NCI-H2227 treated with DMSO at 0.1 percent for 48 hours (cell line): Measurements from ENCODE around the gene GOSR2.
"Not testable (repeated sequence)": the region's sequence is repeated elsewhere in the genome, so short reads cannot be mapped to it uniquely, and the experiment has no call there.

Experiments
- DNase-seq: peaks from one replicate; lab custom pipeline; 2025; lab: John Stamatoyannopoulos, UW

GOSR2 gene

DNA sequence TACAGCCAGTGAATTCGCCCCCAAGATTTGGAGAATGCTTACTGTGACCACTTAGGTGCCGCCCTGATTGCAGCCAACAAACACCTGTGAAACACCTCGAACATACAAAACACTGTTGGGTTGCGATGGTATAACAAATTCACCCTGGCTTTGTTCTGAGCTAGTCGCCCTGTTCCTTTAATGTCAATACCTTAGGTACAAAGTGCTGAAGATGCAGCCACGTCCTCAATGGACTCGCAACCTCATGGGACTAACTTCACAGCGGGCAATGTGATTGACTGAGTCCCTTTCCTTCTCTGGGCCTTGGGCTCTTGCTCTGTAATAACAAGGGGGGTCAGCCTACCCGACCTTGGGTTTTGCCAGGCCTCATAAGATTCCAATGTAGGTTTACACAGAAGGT is 28.9 kb upstream of the GOSR2 start:
- DNase-seq: no peak

DNA sequence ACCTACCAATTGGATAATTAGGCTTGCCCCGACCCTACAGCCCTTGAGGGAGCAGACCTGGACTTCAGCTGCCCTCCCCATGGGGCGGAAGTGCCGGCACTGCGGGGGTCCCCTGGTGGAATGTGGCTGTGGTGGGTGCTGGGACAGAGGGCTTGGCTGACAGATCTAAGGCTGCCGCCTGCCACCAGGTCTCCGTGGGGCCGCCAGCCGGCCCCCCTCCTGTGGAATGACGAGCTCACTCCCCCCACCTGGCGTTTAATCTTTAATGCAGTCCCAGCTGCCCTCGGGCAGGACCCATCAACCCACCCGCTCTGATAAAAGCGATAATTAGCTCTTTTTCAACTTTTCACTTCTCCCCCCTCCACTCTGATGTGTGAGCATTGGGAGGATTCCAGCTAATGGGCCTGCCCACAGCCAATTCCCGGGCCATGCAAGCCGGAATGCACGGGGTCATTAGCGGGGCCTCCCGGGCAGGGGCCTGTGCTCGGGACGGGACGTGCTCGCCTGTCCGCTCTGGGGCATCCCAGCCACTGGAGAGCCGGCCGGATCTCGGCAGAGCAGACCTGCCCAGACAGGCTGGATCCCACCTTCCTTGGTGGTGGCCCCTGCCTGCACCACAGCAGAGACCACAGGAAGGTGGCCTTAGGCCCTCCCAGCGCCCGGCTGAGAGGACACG is 28.3 kb upstream of the GOSR2 start:
- no peak for DNase-seq

DNA sequence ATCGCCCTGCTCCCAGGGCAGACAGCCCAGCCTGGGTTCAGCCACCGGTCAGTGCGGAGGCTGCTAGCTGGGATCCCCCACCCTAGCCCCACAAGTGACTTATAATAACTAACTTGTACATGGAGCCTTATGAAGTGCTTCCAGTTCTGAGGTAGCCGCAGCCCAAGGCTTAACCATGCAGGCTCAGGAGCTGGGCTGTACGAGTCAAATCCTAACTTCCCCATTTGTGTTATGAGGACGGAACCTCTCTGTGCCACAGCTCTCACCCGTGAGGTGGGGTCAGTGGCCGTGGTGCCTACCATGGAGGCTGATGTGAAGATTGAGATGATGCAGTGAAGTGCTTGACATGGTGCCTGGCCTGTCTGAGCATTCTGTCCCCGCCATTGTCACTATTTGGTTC is 27.8 kb upstream of the GOSR2 start:
- DNase-seq: no peak

DNA sequence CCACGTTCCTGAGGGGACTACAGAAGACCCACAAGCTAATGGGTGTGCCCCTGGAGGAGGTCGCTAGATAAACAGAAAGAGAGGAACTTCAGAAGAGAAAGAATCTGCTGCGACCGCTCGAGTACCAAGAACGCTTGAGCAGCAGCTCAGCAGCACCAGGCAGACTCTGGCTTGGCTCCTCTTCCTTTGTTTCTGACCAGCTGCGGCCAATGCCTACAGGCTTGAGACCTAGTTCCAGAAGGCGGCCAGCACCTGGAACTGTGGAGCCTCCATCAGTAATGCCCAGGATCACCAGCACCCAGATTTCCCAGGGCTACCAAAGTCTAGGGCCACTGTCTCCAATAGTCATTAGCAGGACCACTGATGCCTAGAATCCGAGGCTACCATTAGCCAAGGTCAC is 26.0 kb upstream of the GOSR2 start:
- no peak for DNase-seq

DNA sequence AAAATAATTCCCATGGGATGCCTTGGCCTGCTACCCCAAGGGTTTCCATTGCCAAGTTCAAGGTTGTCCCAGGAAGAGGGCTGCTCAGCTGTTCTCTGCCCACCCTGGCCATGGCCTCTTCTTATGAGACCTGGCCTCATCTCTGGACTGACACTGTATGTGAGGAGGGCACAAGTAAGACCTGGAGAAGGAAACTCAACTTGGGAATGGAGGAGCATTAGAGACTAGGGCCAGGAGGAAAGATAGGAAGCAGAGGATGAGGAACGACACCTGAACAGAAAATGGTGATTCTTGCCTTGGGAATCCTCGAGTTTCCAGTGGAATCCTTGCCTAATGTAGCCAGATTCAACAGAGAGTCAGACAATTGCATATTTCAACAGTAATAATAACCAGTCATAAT is 24.6 kb upstream of the GOSR2 start:
- no peak for DNase-seq

DNA sequence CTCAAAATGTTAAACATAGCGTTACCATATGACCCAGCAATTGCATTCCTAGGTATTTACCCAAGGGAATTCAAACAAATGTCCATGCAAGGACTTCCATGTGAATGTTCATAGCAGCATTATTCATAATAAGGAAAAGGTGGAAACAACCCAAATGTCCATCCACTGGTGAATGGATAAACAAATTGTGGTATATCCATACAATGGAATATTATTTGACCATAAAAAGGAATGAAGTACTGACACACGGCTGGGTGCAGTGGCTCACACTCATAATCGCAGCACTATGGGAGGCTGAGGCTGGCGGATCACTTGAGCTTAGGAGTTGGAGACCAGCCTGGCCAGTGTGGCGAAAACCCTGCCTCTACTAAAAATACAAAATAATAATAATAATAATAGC is 24.1 kb upstream of the GOSR2 start:
- DNase-seq: no peak

DNA sequence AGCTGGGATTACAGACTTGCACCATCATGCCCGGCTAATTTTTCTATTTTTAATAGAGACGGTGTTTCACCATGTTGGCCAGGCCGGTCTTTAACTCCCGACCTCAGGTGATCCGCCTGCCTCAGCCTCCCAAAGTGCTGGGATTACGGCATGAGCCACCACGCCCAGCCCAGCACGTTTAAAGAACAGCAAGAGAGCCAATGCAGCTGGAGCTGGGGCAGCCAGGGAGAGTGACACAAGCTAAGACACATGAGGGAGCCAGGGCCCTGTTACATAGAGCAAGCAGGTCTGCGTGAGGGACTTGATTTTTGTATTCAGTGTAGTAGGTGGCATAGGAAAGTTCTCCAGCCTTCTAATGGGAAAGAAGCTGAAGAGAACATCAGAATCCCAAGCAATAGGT is 21.7 kb upstream of the GOSR2 start:
- no peak for DNase-seq

DNA sequence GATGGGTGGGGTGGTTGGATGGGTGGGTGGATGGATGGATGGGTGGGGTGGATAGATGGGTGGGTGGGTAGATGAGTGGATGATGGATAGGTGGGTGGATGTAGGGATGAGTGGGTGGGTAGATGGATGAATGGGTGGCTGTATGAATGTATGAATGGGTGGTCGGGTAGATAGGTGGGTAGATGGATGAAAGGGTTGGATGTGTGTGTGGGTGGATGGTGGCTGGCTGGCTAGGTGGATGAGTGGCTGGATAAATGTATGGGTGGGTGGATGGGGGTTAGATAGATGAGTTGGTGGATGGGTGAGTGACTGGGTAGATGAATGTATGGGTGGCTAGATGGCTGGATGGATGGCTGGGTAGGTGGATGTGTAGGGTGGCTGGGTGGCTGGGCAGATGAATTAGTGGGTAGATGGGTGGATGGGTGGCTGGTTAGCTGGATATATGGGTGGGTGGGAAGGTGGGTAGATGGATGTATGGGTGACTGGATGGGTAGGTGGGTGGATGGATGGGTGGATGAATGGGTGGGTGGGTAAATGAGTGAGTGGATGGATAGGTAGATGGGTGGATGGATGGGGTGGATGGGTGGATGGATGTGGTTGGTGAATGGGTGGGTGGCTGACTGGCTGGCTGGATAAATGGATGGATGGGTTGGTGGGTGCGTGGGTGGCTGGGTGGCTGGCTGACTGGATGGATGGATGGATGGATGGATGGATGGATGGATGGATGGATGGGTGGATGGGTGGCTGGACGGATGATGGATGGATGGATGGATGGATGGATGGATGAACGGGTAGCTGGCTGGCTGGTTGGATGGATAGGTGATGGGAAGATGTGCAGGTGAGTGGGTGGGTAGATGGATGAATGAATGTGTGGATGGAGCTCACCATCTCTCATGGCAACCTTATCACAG is 18.9 kb upstream of the GOSR2 start:
- DNase-seq: no peak

DNA sequence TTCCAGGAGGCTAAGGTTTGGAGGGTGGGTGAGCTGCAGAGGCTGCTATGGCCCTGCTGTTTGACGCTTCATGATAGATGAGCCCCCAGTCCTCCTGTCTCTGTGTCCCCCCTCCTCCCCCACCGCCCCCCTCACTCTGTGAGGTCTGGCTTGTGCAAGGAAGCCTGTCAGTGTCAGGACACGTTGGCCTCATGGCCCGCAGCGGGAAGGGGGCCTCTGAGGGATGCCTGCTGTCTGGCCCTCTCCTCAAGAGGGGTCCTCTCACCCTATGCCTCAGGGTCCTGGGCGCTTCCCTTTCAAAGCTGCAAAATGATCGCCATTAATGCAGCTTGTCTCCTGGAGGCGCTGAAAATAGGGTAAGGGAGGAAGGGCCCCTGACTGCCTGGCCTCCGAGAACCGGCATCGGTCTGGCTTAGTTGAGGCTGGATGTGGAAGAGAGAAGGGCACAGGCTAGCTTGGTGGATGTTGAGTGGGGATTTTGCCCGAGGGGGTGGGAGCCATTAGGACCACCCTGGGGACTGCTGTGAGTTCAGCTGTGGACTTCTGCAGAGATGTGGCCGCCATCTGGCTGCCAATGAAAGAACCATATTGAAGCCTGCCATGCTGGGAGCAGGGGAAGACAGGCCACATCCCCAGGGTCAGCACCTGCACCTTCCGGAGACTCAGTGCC is 14.8 kb upstream of the GOSR2 start:
- DNase-seq: no peak

DNA sequence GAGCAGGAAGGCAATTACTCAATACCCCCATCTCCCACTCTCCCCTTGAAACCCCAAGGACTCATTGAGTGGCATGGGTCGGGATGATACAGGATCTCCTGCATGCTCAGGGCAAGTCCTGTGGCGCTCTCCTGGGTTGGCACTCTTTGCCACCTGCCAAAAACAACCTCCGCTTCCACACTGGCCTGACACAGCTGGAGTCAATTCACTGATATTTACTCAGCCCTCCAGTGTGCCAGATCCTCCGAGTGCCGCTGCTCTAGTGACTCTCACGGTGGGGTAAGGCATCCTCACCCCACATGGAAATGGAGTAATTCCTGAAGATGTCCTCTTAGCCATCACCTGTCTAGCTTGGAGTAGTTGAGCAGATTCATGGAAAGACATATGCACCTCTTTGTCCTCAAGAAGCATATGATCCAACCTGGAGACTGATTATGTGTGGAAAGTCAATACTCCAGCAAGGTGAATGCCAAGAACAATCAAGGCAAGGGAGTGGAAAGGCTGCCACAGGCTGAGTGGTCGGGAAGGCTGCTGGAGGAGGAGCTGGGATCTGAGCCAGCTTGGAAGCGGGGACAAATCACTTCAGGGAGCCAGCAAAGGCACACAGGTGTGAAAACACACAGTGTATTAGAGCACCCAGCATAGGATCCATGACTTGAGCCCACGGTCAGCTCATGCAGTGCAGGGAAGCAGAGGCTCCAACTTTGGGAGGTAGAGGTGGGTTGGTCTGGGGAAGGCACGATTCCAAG is 12.6 kb upstream of the GOSR2 start:
- no peak for DNase-seq

DNA sequence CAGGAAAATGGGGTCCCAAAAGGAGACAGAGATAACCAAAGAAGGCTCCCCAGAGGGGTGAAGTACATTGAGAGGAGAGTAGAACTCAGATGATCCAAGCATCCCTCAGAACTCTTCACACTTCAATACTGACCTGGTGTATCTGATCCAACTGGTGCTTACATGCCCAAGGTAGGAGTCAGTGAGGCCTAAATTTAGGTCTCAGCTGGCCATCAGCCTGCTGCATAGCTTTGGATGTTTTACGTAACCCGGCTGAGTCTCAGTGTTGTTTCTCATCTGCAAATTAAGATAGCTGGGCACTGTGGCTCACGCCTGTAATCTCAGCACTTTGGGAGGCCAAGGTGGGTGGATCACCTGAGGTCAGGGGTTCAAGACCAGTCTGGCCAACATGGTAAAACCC is 11.6 kb upstream of the GOSR2 start:
- no peak for DNase-seq

DNA sequence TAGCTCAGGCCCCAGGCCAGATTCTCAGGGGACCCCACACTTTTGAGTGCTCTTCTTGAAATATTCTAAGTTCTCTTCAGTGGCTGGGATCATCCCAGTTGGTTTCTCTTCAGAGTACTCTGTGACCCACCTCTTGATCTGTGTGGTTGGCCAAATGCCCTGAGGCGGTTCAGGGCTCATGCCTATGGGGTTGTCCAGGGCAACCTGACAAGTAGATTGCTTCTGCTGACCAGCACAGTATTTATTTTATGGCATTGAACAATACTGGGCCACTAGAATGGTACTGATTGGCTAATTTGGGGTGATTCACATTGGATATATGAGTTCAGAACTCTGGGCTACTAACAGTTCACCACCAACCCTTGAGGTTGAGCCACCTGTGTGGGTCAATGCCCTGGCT is 7.4 kb upstream of the GOSR2 start:
- DNase-seq: no peak

DNA sequence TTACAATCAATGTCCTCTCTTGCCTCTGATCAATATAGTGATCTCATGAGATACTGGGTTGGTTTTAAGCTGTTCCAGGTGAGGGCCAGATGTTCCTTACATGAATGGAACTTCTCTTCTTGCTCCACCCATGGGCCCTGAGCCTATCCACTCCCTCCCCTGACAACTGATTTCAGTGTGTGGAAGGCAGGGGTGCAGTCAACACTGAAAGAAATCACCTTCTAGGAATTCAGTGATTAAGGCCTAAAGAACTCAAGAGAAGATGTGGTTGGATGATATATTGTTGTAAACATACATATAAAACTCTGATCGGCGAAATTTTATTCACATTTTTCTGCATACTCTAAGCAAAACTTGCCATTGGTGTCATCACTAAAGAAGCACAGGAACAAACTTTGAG is 6.7 kb upstream of the GOSR2 start:
- DNase-seq: no peak

DNA sequence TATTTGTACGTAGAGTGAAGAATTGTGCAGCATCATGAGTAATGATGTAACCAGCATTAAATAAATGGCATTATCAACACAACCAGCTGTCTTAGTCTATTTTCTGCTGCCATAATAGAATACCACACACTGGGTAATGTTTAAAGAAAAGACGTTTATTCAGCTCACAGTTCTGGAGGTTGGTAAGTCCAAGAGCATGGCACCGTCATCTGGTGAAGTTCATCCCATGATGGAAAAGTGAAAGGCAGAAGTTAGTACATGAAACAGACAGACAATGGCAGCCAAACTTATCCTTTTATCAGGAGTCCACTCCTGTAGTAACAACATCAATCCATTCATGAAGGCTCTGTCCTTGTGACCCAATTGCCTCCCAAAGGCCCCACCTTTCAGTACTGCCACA is 6.3 kb upstream of the GOSR2 start:
- DNase-seq: no peak

DNA sequence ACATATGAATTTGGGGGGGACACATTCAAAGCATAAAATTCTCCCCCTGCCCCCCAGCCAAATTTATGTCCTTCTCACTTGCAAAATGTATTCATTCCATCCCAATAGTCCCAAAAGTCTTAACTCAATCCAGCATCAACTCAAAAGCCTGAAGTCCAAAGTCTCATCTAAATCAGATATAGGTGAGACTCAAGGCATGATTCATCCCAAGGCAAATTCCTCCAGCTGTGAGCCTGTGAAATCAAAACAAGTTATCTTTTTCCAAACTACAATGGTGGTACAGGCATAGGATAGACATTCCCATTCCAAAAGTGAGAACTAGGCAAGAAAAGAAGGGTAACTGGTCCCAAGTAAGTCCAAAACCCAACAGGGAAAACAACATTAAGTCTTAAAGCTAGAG is 5.9 kb upstream of the GOSR2 start:
- no peak for DNase-seq

DNA sequence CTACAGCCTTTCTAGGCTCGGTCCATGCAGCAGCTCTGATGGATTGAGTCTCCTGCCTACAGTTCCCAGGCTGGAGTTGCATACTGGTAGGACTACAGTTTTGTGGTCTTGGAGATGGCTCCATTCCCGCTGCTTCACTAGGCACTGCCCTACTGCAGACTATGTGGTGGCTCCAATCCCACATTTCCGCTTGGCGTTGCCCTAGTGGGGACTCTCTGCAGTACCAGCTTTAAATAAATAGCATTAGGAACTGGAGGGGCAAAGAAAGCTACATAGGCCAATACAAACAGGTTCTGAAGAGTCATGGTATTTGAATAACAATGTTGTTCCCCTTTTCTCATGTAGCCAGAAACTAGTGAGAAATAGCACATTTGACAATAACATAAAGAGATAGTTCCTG is 5.4 kb upstream of the GOSR2 start:
- DNase-seq: no peak

DNA sequence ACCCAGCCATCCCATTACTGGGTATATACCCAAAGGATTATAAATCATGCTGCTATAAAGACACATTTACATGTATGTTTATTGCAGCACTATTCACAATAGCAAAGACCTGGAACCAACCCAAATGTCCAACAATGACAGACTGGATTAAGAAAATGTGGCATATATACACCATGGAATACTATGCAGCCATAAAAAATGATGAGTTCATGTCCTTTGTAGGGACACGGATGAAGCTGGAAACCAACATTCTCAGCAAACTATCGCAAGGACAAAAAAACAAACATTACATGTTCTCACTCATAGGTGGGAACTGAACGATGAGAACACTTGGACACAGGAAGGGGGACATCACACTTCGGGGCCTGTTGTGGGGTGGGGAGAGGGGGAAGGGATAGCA is 998 bp upstream of the GOSR2 start:
- DNase-seq: not testable (repeated sequence)

DNA sequence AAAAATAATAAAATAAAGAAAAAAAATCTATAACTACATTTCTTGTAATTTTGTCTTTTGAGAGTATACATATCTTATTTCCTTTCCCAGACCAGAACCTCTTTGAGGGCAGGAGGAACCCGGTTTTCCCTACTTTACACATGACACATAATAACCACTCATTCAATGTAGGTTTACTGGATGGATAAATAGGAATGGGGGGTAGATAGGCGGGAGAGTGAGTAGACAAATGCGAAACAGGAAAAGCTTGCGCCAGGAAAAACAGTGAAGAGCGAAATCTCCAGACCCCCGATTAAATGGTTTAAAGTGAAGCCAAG is 515 bp upstream of the GOSR2 start:
- no peak for DNase-seq

DNA sequence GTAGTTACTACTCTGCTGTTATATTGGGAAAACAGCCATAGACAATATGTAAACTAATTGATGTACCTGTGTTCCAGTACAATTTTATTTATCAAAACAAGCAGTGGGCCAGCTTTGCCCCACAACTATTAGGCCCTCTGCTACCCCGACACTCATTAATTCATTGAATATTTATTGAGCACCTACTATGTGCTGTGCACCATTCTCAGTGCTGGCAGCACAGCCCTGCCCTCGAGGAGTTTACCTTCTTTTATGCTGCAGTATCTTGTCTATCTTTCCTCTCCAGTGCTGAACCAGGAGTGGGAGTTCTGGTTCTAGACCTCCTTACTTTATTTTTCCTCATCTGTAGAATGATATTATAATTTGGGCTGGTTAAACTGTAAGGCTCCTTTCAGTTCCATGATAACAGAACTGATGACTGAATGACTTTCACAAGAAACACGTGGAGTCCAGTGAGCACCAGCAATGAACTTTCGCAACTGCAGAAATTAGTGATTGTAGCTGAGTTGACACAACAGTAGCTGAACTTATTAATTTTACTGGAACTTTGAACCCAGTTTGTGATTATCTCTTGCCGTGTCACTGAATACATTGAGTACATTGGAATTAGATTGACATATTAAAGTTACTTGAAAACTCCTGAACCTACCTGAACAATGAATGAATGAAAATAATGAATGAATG is 2.4 kb downstream of the GOSR2 start:
- no peak for DNase-seq

DNA sequence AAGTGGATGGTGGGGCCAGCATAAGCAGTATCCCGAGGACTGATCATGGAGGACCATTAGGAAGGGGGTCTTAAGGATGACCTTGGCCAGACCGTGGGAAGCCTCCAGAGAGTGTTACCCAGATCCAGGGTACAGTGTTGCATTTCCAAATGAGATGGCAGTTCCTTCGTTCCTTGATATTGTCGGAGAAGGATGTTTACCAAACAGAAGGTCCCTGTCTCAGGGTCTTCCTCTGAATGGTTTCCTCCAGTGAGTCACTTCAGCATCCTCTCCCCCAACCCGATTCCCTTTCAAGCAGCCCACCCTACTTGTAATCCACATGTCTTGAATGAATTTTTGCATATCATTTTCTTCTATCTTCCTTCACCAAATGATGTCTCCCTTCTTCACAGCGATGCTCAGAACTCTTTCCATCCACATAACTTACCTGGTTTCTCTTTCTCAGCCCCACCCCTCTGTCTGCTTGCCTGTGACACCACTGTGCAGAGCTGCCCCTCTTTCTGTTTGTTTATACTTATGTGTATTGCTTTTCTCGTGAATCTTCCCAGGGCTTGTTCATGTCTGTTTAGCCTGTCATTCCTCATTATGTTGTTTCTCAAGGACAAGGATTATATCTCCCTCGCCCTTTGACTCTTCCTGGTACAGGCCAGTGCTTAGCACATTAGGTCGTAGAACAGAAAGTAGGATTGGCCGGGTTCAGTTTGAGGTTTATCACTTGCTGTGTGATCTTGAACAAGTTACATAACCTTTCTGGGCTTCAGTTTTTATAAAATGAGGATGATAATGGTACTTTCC is 5.7 kb downstream of the GOSR2 start:
- no peak for DNase-seq

DNA sequence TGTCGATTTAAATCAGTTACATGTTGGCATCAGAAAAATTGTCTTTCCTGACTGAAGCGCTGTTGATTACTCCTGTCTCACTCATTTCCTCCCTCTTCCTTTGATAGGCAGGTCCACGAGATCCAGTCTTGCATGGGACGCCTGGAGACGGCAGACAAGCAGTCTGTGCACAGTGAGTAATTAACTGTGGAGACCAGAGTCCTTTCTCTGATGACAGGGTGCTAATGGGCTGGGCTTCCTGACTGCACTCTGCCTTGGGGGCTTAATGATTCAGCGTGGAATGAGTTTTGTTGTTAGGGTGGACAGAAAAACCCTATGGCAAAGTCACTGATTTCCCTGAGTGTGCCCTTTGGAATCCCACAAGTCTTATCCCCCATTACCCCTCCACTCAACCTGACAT is 6.5 kb downstream of the GOSR2 start:
- DNase-seq: no peak
